ENCODE data around the gene SNX21.

Gene SNX21

DNA sequence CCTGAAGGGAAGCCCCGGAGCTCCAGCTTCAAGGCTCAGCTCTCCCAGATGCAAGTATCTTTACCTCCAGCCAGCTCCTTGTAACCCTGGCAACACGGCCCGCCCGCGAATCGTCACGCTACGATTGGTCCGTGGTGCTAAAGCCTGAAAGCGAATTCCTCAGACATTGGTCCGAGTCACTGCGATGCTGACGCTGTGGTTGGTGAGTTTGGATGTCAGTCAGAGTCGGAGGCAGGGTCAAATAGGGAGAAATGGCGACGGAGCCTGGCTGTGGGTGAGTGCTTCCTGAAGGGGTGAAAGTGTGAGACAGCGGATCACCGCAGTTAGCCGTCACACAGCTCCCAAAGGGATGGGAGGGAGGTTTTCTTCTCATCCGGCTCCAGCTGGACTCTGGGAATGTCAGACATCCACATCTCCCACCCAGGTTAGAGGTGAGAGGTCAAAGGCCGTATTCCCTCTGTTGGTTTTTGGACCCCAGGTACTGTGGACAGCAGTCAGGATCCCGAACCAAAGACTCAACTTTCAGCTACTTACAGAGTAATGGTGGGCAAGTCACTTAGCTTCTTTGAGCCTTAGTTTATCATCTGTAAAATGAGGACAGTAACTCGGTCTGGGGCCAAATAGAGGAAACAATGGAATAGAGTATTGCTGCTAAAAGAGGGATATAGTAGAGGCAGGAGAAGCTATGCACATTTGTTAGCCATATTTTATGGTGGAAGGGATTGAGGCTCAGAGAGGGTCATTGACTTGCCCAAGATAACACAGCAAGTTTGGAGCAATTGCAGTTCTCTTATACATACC, 47.6 kb downstream of the SNX21 start, which contains the start of gene ZSWIM1:
Gene ZSWIM1, plus strand, starts transcription at position 240 of the 801 bp plus-strand sequence. CDS start 1,366 bp downstream, outside the sequence.
- H3K27ac ChIP-seq (ENCODE audit: low read length), result no peak within 1 kb of the TSS
- peaks cover 14% of the 10 kb centered on the region for H3K36me3 ChIP-seq (ENCODE audit: control insufficient read depth, insufficient read depth, low read length)
- no peaks in the 10 kb centered on the region for H3K9me3 ChIP-seq (ENCODE audit: control insufficient read depth, insufficient read depth, low read length)
- DNase-seq (ENCODE audit: low read depth, low spot score), result peak; percentile 99
- no peaks in the 10 kb centered on the region for H3K27me3 ChIP-seq (ENCODE audit: control insufficient read depth, insufficient read depth, low read length)
- H3K4me3 ChIP-seq (ENCODE audit: low read length), result peak within 1 kb of the TSS; percentile 87; the same call in 1 of the 2 replicates
- no peaks in the 10 kb centered on the region for H3K4me1 ChIP-seq (ENCODE audit: control insufficient read depth, insufficient read depth, low read length)
- WGBS (ENCODE audit: insufficient coverage, insufficient read length), result no CpG with 5 or more reads among the region's 23 CpGs

DNA sequence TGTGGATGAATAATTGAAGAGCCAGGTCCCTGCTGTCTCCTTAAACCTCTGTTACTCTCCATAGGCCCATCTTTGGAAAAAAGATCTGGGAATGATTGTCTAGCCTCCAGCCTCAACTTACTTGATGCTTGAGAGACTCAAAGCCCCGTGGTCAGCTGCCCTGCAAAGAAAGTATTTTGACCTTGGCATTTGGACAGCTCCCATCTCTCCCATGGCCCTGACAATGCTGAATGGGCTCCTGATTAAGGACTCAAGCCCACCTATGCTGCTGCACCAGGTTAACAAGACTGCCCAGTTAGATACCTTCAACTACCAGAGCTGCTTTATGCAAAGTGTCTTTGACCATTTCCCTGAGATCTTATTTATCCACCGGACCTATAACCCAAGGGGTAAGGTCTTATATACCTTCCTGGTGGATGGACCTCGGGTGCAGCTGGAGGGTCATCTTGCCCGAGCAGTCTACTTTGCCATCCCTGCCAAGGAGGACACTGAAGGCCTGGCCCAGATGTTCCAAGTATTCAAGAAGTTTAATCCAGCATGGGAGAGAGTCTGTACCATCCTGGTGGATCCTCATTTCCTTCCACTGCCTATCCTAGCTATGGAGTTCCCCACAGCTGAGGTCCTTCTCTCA, 49.0 kb downstream of the SNX21 start:
- no peak overlapping the region for H3K27ac ChIP-seq (ENCODE audit: low read length)
- H3K27me3 ChIP-seq (ENCODE audit: control insufficient read depth, insufficient read depth, low read length), result no peaks in the 10 kb centered on the region
- DNase-seq (ENCODE audit: low read depth, low spot score), result no peak
- no peaks in the 10 kb centered on the region for H3K4me1 ChIP-seq (ENCODE audit: control insufficient read depth, insufficient read depth, low read length)
- peaks cover 14% of the 10 kb centered on the region for H3K36me3 ChIP-seq (ENCODE audit: control insufficient read depth, insufficient read depth, low read length)
- WGBS (ENCODE audit: insufficient coverage, insufficient read length), result no CpG with 5 or more reads among the region's 4 CpGs
- H3K4me3 ChIP-seq (ENCODE audit: low read length), result no peak overlapping the region
- H3K9me3 ChIP-seq (ENCODE audit: control insufficient read depth, insufficient read depth, low read length), result no peaks in the 10 kb centered on the region

DNA sequence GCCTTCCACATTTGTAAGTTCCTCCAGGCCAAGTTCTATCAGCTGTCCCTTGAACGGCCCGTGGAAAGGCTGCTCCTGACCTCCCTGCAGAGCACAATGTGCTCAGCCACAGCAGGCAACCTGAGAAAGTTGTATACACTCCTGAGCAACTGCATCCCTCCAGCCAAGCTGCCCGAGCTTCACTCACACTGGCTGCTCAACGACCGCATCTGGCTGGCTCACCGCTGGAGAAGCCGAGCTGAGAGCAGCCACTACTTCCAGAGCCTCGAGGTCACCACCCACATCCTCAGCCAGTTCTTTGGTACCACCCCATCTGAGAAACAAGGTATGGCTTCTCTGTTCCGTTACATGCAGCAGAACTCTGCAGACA, 49.5 kb downstream of the SNX21 start:
- WGBS (ENCODE audit: insufficient coverage, insufficient read length), result no CpG with 5 or more reads among the region's 9 CpGs
- Histone ChIP-seq H3K36me3 (ENCODE audit: control insufficient read depth, insufficient read depth, low read length) (peaks cover 11% of the 10 kb centered on the region), H3K4me3 (ENCODE audit: low read length) (no peak overlapping the region), H3K27ac (ENCODE audit: low read length) (no peak overlapping the region), H3K27me3 (ENCODE audit: control insufficient read depth, insufficient read depth, low read length) (no peaks in the 10 kb centered on the region), H3K9me3 (ENCODE audit: control insufficient read depth, insufficient read depth, low read length) (no peaks in the 10 kb centered on the region), H3K4me1 (ENCODE audit: control insufficient read depth, insufficient read depth, low read length) (no peaks in the 10 kb centered on the region)
- no peak for DNase-seq (ENCODE audit: low read depth, low spot score)

DNA sequence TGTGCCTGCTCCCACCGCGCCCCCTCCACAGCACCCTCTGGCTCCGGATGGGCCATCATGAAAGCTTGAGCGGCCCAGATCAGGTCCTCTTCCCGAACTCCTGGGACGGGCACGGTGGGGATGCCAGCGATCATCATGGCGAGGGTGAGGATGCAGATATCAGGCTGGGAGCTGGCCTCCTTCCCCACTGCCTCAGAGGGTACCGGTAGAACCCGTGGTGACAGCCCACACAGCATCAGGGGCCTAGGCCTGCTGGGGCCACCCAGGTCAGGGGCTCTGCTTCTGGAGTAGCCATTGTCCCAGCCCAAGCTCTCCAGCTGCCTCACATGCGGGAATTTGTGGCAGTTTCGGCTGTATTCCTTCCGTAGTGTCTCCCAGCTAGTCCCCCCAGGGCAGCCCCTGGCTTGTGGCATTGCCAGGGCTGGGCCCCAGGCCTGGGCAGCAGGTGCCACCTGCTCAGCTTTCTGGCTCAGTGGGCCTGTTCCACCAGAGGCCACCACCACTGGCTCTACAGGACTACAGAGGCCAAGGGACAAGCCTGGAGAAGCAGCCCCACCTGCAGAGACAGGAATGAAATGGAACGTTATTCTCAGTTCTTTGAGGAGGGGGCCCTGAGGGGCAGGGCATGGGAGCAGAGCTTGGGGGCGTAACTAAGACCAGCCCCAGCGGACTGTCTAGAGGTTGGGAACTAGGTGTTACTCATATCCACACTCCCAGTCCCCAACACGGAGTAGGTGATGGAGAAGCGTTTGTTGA, 53.2 kb downstream of the SNX21 start:
- Histone ChIP-seq H3K4me1 (ENCODE audit: control insufficient read depth, insufficient read depth, low read length) (no peaks in the 10 kb centered on the region), H3K36me3 (ENCODE audit: control insufficient read depth, insufficient read depth, low read length) (peaks cover 10% of the 10 kb centered on the region), H3K27ac (ENCODE audit: low read length) (no peak overlapping the region), H3K27me3 (ENCODE audit: control insufficient read depth, insufficient read depth, low read length) (no peaks in the 10 kb centered on the region), H3K4me3 (ENCODE audit: low read length) (no peak overlapping the region), H3K9me3 (ENCODE audit: control insufficient read depth, insufficient read depth, low read length) (no peaks in the 10 kb centered on the region)
- WGBS (ENCODE audit: insufficient coverage, insufficient read length), result 100% methylated on average over 1 of the region's 19 CpGs
- DNase-seq (ENCODE audit: low read depth, low spot score), result no peak

DNA sequence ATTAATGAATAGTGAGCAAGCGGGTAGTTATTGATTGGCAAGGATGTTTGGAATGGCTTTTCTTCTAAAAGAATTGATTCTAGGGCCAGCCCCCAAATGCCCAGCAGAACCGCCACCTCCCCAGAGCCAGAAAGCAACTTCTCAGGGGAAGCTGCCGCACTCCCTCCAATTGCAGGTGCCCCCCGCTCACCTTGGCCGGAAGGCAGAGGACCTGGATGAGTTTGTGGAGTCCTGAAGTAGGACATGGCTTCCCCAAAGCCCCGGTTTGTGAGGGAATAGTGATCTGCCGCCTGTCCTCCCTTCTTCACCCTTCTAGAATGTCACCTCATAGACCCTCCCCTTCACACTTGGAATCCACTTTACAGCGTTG, 53.7 kb downstream of the SNX21 start, which contains the start of gene SPATA25:
Gene SPATA25, minus strand, starts transcription at position 277 of the 370 bp plus-strand sequence. Its CDS starts 32 bp downstream, at position 245.
- 100% methylated on average over 1 of the region's 8 CpGs for WGBS (ENCODE audit: insufficient coverage, insufficient read length)
- peaks cover 10% of the 10 kb centered on the region for H3K36me3 ChIP-seq (ENCODE audit: control insufficient read depth, insufficient read depth, low read length)
- no peaks in the 10 kb centered on the region for H3K4me1 ChIP-seq (ENCODE audit: control insufficient read depth, insufficient read depth, low read length)
- H3K4me3 ChIP-seq (ENCODE audit: low read length), result no peak within 1 kb of the TSS
- no peak within 1 kb of the TSS for H3K27ac ChIP-seq (ENCODE audit: low read length)
- H3K9me3 ChIP-seq (ENCODE audit: control insufficient read depth, insufficient read depth, low read length), result no peaks in the 10 kb centered on the region
- no peak for DNase-seq (ENCODE audit: low read depth, low spot score)
- no peaks in the 10 kb centered on the region for H3K27me3 ChIP-seq (ENCODE audit: control insufficient read depth, insufficient read depth, low read length)

DNA sequence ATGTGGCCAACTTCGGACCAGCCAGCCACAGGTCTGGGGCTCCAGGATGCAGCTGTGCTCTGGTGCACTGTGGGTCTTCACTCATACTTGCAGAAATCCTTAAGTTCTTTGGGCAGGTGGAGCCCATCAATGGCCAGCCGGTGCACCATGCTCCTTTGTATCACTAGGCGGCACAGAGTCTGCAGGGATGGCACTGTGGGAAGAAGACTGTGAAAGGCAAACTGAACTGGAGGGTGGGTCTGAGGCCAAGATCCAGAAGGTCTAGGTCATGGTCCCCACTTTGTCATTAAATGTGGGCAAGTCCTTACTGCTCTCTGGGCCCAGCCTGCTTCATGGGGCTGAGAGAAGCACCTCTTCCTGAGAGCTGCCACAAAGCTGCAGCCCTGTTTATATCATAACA, 55.1 kb downstream of the SNX21 start:
- Histone ChIP-seq H3K27ac (ENCODE audit: low read length) (no peak overlapping the region), H3K4me1 (ENCODE audit: control insufficient read depth, insufficient read depth, low read length) (no peaks in the 10 kb centered on the region), H3K27me3 (ENCODE audit: control insufficient read depth, insufficient read depth, low read length) (no peaks in the 10 kb centered on the region), H3K4me3 (ENCODE audit: low read length) (no peak overlapping the region), H3K9me3 (ENCODE audit: control insufficient read depth, insufficient read depth, low read length) (no peaks in the 10 kb centered on the region), H3K36me3 (ENCODE audit: control insufficient read depth, insufficient read depth, low read length) (peaks cover 4% of the 10 kb centered on the region)
- WGBS (ENCODE audit: insufficient coverage, insufficient read length), result no CpG with 5 or more reads among the region's 3 CpGs
- DNase-seq (ENCODE audit: low read depth, low spot score), result no peak

DNA sequence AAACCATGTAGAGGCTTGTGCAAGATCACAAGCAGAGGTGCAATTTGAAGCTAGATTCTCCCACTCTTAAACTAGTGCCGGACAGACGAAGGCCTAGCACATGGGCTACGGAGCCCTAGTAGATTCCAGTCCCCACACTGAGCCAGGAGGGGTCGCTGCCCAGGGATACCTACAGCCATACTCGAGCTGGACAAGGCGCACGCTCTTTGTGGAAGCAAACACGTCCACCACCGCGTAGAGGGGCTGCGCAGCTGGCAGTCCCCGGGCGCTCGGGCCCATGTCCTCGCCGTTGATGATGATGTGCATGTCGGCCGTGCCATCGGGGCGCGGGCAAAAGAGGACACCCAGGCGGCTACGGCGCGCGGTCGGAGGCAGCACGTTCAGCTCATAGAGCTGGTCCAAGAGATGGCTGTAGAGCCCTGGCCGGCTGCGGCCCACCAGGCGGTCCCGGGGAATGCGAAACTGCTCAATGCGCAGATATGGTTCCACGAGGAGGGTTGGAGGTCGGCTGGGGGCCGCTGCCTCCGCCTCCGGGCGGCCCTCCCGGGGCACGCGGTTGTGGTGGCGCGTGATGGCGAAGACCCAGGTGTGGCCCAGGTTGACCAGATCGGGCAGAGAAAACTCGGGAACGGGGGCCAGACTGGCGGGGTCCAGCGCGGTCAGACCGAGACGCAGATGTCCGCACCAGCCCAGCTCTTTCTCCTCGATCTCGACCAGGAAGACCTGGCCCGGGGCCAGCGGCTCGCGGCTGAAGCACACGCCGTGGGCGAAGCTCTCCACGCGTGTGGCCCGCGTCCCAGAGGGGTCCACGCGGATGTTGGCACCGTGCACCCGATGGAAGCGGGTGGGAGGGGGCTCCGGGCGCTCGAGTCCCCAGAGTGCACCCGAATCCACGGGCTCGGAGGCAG, 56.7 kb downstream of the SNX21 start:
- 0 out of 2 replicates have a peak, but pooled peaks cover 4% of the 10 kb centered on the region for H3K36me3 ChIP-seq (ENCODE audit: control insufficient read depth, insufficient read depth, low read length)

DNA sequence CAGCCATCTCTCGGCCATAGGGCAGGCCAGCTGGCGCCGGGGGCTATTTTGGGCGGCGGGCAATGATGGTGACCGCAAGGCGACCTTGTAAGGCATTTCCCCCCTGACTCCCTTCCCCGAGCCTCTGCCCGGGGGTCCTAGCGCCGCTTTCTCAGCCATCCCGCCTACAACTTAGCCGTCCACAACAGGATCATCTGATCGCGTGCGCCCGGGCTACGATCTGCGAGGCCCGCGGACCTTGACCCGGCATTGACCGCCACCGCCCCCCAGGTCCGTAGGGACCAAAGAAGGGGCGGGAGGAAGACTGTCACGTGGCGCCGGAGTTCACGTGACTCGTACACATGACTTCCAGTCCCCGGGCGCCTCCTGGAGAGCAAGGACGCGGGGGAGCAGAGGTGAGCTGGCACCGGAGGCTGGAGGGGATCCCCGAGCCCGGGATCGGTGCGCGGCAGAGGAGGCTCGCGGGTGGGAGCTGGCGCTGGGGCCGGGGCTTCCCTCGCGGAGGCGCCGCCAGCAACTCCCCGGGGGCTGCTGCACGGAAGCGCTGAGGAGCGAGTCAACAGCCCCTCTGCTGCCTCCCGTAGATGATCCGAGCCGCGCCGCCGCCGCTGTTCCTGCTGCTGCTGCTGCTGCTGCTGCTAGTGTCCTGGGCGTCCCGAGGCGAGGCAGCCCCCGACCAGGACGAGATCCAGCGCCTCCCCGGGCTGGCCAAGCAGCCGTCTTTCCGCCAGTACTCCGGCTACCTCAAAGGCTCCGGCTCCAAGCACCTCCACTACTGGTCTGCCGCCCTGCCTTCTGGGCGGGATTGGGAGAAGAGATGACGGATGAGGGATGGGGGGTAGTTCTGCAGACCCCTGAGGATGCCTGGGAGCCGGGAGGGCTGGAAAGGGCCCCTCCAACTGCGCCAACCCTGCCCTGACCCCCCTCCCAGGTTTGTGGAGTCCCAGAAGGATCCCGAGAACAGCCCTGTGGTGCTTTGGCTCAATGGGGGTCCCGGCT, 57.7 kb downstream of the SNX21 start, which contains the start of the genes CTSA and NEURL2:
Gene CTSA, plus strand, starts transcription at position 351 of the 999 bp plus-strand sequence. Its CDS starts 234 bp downstream, at position 585.
Gene NEURL2, minus strand, starts transcription at position 224 of the 999 bp plus-strand sequence. Its CDS starts 217 bp downstream, at position 7.
- 0 out of 2 replicates have a peak, but pooled peaks cover 4% of the 10 kb centered on the region for H3K36me3 ChIP-seq (ENCODE audit: control insufficient read depth, insufficient read depth, low read length)
- WGBS (ENCODE audit: insufficient coverage, insufficient read length), result no CpG with 5 or more reads among the region's 78 CpGs
- peak within 1 kb of the TSS; percentile 66; the same call in 1 of the 2 replicates for H3K4me3 ChIP-seq (ENCODE audit: low read length)
- H3K27me3 ChIP-seq (ENCODE audit: control insufficient read depth, insufficient read depth, low read length), result no peaks in the 10 kb centered on the region
- peak; percentile 83 for DNase-seq (ENCODE audit: low read depth, low spot score)
- H3K27ac ChIP-seq (ENCODE audit: low read length), result no peak within 1 kb of the TSS
- no peaks in the 10 kb centered on the region for H3K9me3 ChIP-seq (ENCODE audit: control insufficient read depth, insufficient read depth, low read length)
- no peaks in the 10 kb centered on the region for H3K4me1 ChIP-seq (ENCODE audit: control insufficient read depth, insufficient read depth, low read length)

More for the DNA sequence above, 56.7 kb downstream of the SNX21 start:
- Histone ChIP-seq H3K9me3 (ENCODE audit: control insufficient read depth, insufficient read depth, low read length) (no peaks in the 10 kb centered on the region), H3K4me1 (ENCODE audit: control insufficient read depth, insufficient read depth, low read length) (no peaks in the 10 kb centered on the region), H3K4me3 (ENCODE audit: low read length) (peak overlapping the region; percentile 66; the same call in 1 of the 2 replicates), H3K27ac (ENCODE audit: low read length) (no peak overlapping the region), H3K27me3 (ENCODE audit: control insufficient read depth, insufficient read depth, low read length) (no peaks in the 10 kb centered on the region)
- WGBS (ENCODE audit: insufficient coverage, insufficient read length), result no CpG with 5 or more reads among the region's 79 CpGs
- peak; percentile 80 for DNase-seq (ENCODE audit: low read depth, low spot score)
